MM.1S (cell line): ENCODE measurements around the gene CSAG1.
"Not testable (repeated sequence)": the region's sequence is repeated elsewhere in the genome, so short reads cannot be mapped to it uniquely, and the experiment has no call there.

ENCODE experiments used
- EZH2 ChIP-seq: fragments of 300-600 bp; sonication (generic); optimal IDR thresholded peaks from 2 replicates; pipeline ENCODE3; 2017; ENCODE audit warnings: low read depth, mild to moderate bottlenecking, antibody characterized with exemption, low read length, mixed read lengths
- EZH2phosphoT487 ChIP-seq: fragments of 300-600 bp; sonication (generic); IDR thresholded peaks from 2 replicates; pipeline ENCODE4 v1.6.1; 2018; ENCODE audit warnings: antibody characterized with exemption, low read length
- TF ChIP-seq, protein P1 (sequence below): fragments of 300-600 bp; sonication (generic); IDR thresholded peaks from 2 replicates; pipeline ENCODE4 v1.5.1; 2016; ENCODE audit warnings: antibody characterized with exemption, low read length, mixed read lengths

DNA sequence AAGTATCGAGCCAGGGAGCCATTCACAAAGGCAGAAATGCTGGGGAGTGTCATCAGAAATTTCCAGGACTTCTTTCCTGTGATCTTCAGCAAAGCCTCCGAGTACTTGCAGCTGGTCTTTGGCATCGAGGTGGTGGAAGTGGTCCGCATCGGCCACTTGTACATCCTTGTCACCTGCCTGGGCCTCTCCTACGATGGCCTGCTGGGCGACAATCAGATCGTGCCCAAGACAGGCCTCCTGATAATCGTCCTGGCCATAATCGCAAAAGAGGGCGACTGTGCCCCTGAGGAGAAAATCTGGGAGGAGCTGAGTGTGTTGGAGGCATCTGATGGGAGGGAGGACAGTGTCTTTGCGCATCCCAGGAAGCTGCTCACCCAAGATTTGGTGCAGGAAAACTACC is 3.0 kb upstream of the CSAG1 start:
- TF ChIP-seq, protein P1, sequence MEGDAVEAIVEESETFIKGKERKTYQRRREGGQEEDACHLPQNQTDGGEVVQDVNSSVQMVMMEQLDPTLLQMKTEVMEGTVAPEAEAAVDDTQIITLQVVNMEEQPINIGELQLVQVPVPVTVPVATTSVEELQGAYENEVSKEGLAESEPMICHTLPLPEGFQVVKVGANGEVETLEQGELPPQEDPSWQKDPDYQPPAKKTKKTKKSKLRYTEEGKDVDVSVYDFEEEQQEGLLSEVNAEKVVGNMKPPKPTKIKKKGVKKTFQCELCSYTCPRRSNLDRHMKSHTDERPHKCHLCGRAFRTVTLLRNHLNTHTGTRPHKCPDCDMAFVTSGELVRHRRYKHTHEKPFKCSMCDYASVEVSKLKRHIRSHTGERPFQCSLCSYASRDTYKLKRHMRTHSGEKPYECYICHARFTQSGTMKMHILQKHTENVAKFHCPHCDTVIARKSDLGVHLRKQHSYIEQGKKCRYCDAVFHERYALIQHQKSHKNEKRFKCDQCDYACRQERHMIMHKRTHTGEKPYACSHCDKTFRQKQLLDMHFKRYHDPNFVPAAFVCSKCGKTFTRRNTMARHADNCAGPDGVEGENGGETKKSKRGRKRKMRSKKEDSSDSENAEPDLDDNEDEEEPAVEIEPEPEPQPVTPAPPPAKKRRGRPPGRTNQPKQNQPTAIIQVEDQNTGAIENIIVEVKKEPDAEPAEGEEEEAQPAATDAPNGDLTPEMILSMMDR, result not testable (repeated sequence)
- TF ChIP-seq EZH2, EZH2phosphoT487: not testable (repeated sequence)
